ENCODE results near the gene PCDH18. TPM values are rescaled to one million over a fixed set of nuclear protein-coding genes. Genes with fewer than 3 reads are reported as not detected.

Gene PCDH18
- total and polyA plus RNA-seq, 2 of the 13 experiments (the other 11 are each of a cell fraction or from before 2014, with no cell fraction given), result not detected

DNA sequence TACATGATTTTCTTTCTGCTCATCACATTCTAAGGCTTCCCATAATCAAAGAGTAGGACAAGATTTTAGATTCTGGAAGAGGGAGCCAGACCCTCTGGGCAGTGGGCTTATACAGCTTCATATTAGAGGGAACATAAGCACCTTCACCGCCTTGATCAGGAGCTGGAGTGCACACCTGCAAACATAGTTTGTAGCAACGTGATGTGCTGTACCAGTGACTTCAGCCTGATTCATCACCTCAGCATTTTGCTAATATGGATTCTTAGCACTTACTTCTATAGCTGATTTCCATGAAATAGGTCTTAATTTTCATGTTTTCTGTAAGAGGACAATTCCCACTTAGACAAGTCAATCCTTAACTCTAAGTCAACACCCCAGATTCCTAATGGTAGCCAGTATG is 36.7 kb downstream of the PCDH18 start:
- no peak overlapping the region for H3K27ac ChIP-seq (ENCODE audit: extremely low read length, insufficient read depth, low read length)
- POLR2A ChIA-PET, result no interaction called here
- TF ChIP-seq ZSCAN21 (CRISPR knock-in tag; IDR thresholded peaks at IDR 0.05; ENCODE audit: borderline replicate concordance), result no peak
- TF ChIP-seq ZNF713 (CRISPR knock-in tag; IDR thresholded peaks at IDR 0.05), result no peak
- no peak for TF ChIP-seq ZNF343 (CRISPR knock-in tag; IDR thresholded peaks at IDR 0.05)
- TF ChIP-seq PAWR (CRISPR knock-in tag; IDR thresholded peaks at IDR 0.05; ENCODE audit: borderline replicate concordance), result no peak
- no peak for TF ChIP-seq DNMT3B (CRISPR knock-in tag; conservative IDR thresholded peaks at IDR 0.05)
- TF ChIP-seq, protein P1, sequence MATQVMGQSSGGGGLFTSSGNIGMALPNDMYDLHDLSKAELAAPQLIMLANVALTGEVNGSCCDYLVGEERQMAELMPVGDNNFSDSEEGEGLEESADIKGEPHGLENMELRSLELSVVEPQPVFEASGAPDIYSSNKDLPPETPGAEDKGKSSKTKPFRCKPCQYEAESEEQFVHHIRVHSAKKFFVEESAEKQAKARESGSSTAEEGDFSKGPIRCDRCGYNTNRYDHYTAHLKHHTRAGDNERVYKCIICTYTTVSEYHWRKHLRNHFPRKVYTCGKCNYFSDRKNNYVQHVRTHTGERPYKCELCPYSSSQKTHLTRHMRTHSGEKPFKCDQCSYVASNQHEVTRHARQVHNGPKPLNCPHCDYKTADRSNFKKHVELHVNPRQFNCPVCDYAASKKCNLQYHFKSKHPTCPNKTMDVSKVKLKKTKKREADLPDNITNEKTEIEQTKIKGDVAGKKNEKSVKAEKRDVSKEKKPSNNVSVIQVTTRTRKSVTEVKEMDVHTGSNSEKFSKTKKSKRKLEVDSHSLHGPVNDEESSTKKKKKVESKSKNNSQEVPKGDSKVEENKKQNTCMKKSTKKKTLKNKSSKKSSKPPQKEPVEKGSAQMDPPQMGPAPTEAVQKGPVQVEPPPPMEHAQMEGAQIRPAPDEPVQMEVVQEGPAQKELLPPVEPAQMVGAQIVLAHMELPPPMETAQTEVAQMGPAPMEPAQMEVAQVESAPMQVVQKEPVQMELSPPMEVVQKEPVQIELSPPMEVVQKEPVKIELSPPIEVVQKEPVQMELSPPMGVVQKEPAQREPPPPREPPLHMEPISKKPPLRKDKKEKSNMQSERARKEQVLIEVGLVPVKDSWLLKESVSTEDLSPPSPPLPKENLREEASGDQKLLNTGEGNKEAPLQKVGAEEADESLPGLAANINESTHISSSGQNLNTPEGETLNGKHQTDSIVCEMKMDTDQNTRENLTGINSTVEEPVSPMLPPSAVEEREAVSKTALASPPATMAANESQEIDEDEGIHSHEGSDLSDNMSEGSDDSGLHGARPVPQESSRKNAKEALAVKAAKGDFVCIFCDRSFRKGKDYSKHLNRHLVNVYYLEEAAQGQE (IDR thresholded peaks at IDR 0.05; ENCODE audit: borderline replicate concordance in 1 of 2, low read depth in 1 of 2, low read length in 2 of 2), result no peak
- TF ChIP-seq ZNF556 (CRISPR knock-in tag; IDR thresholded peaks at IDR 0.05; ENCODE audit: borderline replicate concordance), result no peak
- TF ChIP-seq, protein P2, sequence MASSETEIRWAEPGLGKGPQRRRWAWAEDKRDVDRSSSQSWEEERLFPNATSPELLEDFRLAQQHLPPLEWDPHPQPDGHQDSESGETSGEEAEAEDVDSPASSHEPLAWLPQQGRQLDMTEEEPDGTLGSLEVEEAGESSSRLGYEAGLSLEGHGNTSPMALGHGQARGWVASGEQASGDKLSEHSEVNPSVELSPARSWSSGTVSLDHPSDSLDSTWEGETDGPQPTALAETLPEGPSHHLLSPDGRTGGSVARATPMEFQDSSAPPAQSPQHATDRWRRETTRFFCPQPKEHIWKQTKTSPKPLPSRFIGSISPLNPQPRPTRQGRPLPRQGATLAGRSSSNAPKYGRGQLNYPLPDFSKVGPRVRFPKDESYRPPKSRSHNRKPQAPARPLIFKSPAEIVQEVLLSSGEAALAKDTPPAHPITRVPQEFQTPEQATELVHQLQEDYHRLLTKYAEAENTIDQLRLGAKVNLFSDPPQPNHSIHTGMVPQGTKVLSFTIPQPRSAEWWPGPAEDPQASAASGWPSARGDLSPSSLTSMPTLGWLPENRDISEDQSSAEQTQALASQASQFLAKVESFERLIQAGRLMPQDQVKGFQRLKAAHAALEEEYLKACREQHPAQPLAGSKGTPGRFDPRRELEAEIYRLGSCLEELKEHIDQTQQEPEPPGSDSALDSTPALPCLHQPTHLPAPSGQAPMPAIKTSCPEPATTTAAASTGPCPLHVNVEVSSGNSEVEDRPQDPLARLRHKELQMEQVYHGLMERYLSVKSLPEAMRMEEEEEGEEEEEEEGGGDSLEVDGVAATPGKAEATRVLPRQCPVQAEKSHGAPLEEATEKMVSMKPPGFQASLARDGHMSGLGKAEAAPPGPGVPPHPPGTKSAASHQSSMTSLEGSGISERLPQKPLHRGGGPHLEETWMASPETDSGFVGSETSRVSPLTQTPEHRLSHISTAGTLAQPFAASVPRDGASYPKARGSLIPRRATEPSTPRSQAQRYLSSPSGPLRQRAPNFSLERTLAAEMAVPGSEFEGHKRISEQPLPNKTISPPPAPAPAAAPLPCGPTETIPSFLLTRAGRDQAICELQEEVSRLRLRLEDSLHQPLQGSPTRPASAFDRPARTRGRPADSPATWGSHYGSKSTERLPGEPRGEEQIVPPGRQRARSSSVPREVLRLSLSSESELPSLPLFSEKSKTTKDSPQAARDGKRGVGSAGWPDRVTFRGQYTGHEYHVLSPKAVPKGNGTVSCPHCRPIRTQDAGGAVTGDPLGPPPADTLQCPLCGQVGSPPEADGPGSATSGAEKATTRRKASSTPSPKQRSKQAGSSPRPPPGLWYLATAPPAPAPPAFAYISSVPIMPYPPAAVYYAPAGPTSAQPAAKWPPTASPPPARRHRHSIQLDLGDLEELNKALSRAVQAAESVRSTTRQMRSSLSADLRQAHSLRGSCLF (CRISPR knock-in tag; IDR thresholded peaks at IDR 0.05; ENCODE audit: borderline replicate concordance), result no peak
- no peak for TF ChIP-seq MEF2D (CRISPR knock-in tag; IDR thresholded peaks at IDR 0.05)
- no peak for TF ChIP-seq PHF5A (CRISPR knock-in tag; IDR thresholded peaks at IDR 0.05; ENCODE audit: low read depth, unreplicated experiment)
- TF ChIP-seq BCL6 (CRISPR knock-in tag; IDR thresholded peaks at IDR 0.05), result no peak
- TF ChIP-seq, protein P3, sequence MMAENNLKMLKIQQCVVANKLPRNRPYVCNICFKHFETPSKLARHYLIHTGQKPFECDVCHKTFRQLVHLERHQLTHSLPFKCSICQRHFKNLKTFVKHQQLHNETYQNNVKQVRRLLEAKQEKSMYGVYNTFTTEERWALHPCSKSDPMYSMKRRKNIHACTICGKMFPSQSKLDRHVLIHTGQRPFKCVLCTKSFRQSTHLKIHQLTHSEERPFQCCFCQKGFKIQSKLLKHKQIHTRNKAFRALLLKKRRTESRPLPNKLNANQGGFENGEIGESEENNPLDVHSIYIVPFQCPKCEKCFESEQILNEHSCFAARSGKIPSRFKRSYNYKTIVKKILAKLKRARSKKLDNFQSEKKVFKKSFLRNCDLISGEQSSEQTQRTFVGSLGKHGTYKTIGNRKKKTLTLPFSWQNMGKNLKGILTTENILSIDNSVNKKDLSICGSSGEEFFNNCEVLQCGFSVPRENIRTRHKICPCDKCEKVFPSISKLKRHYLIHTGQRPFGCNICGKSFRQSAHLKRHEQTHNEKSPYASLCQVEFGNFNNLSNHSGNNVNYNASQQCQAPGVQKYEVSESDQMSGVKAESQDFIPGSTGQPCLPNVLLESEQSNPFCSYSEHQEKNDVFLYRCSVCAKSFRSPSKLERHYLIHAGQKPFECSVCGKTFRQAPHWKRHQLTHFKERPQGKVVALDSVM (CRISPR knock-in tag; IDR thresholded peaks at IDR 0.05), result no peak
- TF ChIP-seq, protein P4, sequence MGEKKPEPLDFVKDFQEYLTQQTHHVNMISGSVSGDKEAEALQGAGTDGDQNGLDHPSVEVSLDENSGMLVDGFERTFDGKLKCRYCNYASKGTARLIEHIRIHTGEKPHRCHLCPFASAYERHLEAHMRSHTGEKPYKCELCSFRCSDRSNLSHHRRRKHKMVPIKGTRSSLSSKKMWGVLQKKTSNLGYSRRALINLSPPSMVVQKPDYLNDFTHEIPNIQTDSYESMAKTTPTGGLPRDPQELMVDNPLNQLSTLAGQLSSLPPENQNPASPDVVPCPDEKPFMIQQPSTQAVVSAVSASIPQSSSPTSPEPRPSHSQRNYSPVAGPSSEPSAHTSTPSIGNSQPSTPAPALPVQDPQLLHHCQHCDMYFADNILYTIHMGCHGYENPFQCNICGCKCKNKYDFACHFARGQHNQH (CRISPR knock-in tag; IDR thresholded peaks at IDR 0.05), result no peak

More for the DNA sequence above, 36.7 kb downstream of the PCDH18 start:
- H3K36me3 ChIP-seq (replicated peaks in 1 of 2; ENCODE audit: control insufficient read depth in 1 of 2, insufficient read depth in 2 of 2, low read length in 2 of 2), result no peaks in the 10 kb centered on the region
- no peak overlapping the region for H3K4me3 ChIP-seq (replicated peaks in 1 of 3; ENCODE audit: insufficient read depth in 1 of 3, low read depth in 2 of 3, low read length in 3 of 3)
- no peaks in the 10 kb centered on the region for H3K4me1 ChIP-seq (ENCODE audit: insufficient read depth, low read length)
- in situ Hi-C loops (cut with HindIII; ENCODE audit: extremely low pct_ligation_motif_present, low pct_unique_long_range_greater_than_20kb), result no loop called here
- no peak overlapping the region for H2AFZ ChIP-seq (ENCODE audit: low read length)
- H3K4me2 ChIP-seq (ENCODE audit: low read depth, low read length), result no peak overlapping the region
- no peaks in the 10 kb centered on the region for H3K27me3 ChIP-seq (ENCODE audit: control insufficient read depth in 1 of 2, insufficient read depth in 2 of 2, low read length in 2 of 2)
- DNase-seq (ENCODE audit: low spot score) (no peak), FAIRE-seq (no peak), ATAC-seq (no peak)
- BruUV-seq (replicated peaks), result no TSS peak
- CTCF ChIA-PET (ENCODE audit: low intra/inter-chr PET ratio, low total read pairs), result no interaction called here
- intact Hi-C loops (cut with micrococcal nuclease; ENCODE audit: unreplicated experiment), result no loop called here
- no peaks in the 10 kb centered on the region for H3K79me2 ChIP-seq (ENCODE audit: insufficient read depth, low read length)
- H4K20me1 ChIP-seq (ENCODE audit: insufficient read depth, low read length), result no peaks in the 10 kb centered on the region
- 30% methylated on average over 2 of the region's 2 CpGs for WGBS (ENCODE audit: low lambda C conversion rate)
- no peak overlapping the region for H3K9ac ChIP-seq (ENCODE audit: insufficient read depth, low read depth, low read length)
- no peaks in the 10 kb centered on the region for H3K9me3 ChIP-seq (ENCODE audit: low read length)
